HUES48 (cell line): ENCODE measurements around the gene SPTBN2.
"Not testable (repeated sequence)": the region's sequence is repeated elsewhere in the genome, so short reads cannot be mapped to it uniquely, and the experiment has no call there.

Source experiments
- H3K27ac ChIP-seq: one replicate; pipeline ENCODE4 v1.7.0; 2013; ENCODE audit warnings: low read depth, low read length, inconsistent platforms
- H3K27me3 ChIP-seq: 2 replicates; pipeline ENCODE4 v1.6.1; 2013; ENCODE audit warnings: mild to moderate bottlenecking, low read length; ENCODE audit not compliant: control insufficient read depth, insufficient read depth
- H3K36me3 ChIP-seq: 2 replicates; pipeline ENCODE4 v1.6.1; 2013; ENCODE audit warnings: low read length; ENCODE audit not compliant: control insufficient read depth, insufficient read depth
- H3K4me1 ChIP-seq: 2 replicates; pipeline ENCODE4 v1.6.1; 2013; ENCODE audit warnings: mild to moderate bottlenecking, low read length; ENCODE audit not compliant: control insufficient read depth, insufficient read depth
- H3K4me3 ChIP-seq: 2 replicates; pipeline ENCODE4 v1.5.1; 2013; ENCODE audit warnings: mild to moderate bottlenecking, low read depth, low read length
- H3K9ac ChIP-seq: 2 replicates; pipeline ENCODE4 v1.6.1; 2013; ENCODE audit warnings: mild to moderate bottlenecking, low read depth, low read length, moderate library complexity
- H3K9me3 ChIP-seq: 2 replicates; pipeline ENCODE4 v1.6.1; 2013; ENCODE audit warnings: low read length; ENCODE audit not compliant: control insufficient read depth, insufficient read depth

Gene SPTBN2

DNA sequence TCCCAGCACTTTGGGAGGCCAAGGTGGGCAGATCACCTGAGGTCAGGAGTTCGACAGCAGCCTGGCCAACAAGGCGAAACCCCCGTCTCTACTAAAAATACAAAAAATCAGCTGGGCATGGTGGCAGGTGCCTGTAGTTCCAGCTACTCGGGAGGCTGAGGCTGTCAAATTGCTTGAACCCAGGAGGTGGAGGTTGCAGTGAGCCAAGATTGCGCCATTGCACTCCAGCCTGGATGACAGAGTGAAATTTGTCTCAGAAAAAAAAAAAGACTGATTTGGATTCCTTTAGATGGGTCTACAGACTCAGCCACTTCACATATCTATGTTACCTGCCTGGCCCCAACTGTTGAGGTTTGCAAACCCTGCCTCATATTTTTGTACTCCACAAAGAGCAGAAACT lies 4.8 kb downstream of the SPTBN2 start:
- not testable (repeated sequence) for H3K9ac ChIP-seq, H3K4me3 ChIP-seq, H3K27ac ChIP-seq, H3K9me3 ChIP-seq, H3K36me3 ChIP-seq
- Histone ChIP-seq H3K27me3 (peaks cover 21% of the 10 kb centered on the region), H3K4me1 (peaks cover 39% of the 10 kb centered on the region)

- H3K4me1 ChIP-seq: peaks cover 39% of the 10 kb centered on the region
- H3K27ac ChIP-seq: no peak overlapping the region
- peaks cover 16% of the 10 kb centered on the region for H3K27me3 ChIP-seq
- H3K9me3 ChIP-seq: no peaks in the 10 kb centered on the region
- no peak overlapping the region for H3K9ac ChIP-seq
- no peak overlapping the region for H3K4me3 ChIP-seq
- H3K36me3 ChIP-seq: peaks cover 11% of the 10 kb centered on the region
These were observed 5.3 kb downstream of the SPTBN2 start for GRCh38 chr11:66723693-66724092.

DNA sequence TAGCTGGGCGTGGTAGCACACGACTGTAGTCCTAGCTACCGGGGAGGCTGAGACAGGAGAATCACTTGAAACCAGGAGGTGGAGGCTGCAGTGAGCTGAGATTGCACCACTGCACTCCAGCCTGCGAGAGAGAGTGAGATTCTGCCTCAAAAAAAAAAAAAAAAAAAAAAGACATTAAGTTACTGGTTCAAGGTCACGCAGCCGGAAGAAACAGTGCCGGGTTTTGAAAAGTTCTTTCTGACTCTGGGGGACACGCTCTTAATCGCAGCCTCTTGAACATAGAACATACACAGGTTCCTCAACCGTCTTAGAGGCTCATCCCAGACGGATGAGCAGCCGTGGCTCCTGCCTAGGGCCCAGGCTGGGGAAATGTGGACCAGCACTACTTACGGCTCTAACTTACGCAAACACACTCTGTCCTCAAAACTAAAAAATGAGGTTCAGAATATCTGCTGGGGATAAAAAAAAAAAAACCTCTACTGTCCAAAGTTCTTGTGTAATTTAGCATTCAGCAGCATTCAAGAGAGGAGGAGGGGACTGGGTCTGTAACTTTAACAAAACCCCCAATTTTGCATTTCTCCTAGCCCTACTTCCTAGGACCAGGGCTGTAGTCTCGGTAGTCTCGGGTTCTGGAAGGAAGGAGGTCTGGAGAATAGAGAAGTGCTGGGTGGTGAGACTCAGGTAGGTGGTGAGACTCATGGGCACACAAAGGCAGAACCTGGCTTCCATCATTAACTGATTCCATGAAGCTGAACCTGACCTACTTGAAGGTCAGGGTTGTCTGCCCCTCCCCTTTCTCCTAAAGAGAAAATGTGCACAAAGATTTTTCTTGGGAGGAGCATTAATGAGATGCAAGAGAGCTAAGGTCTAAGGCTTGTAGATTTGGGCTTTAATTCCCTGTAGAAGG lies 6.0 kb downstream of the SPTBN2 start:
- H3K27me3 ChIP-seq: peaks cover 12% of the 10 kb centered on the region
- no peak overlapping the region for H3K9ac ChIP-seq
- H3K27ac ChIP-seq: no peak overlapping the region
- no peak overlapping the region for H3K4me3 ChIP-seq
- peaks cover 14% of the 10 kb centered on the region for H3K36me3 ChIP-seq
- no peaks in the 10 kb centered on the region for H3K9me3 ChIP-seq
- peaks cover 44% of the 10 kb centered on the region for H3K4me1 ChIP-seq

DNA sequence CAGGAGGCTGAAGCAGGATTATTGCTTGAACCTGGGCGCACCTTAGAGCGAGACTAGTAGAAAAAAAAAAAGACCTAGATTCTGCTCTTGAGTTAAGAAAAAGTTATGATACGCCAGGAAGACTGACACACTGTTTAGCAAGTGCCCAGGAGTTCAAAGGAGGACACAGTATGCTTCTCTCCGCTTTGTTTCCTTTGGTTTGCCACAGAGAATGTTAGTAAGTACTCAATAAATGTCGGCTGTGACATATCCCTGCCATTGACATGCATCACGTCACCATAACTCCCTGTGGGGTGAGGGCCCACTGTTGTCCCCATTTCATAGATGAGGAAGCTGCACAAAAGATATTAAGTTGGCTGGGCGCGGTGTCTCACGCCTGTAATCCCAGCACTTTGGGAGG lies 7.1 kb downstream of the SPTBN2 start:
- H3K9ac ChIP-seq: no peak overlapping the region
- no peak overlapping the region for H3K27ac ChIP-seq
- H3K4me3 ChIP-seq: no peak overlapping the region
- H3K9me3 ChIP-seq: no peaks in the 10 kb centered on the region
- H3K36me3 ChIP-seq: peaks cover 18% of the 10 kb centered on the region
- H3K27me3 ChIP-seq: peaks cover 6% of the 10 kb centered on the region
- peaks cover 44% of the 10 kb centered on the region for H3K4me1 ChIP-seq

- Histone ChIP-seq H3K9me3 (no peaks in the 10 kb centered on the region), H3K4me1 (peaks cover 34% of the 10 kb centered on the region), H3K4me3 (no peak overlapping the region), H3K27me3 (no peaks in the 10 kb centered on the region), H3K36me3 (peaks cover 18% of the 10 kb centered on the region), H3K9ac (no peak overlapping the region), H3K27ac (no peak overlapping the region)
These were observed 8.0 kb downstream of the SPTBN2 start for GRCh38 chr11:66720899-66721470.

GRCh38 chr11:66720223-66720898 lies 8.7 kb downstream of the SPTBN2 start:
- Histone ChIP-seq H3K4me1 (peaks cover 28% of the 10 kb centered on the region), H3K9ac (no peak overlapping the region), H3K27me3 (no peaks in the 10 kb centered on the region), H3K4me3 (0 out of 2 replicates have a peak overlapping the region, but pooled peaks have one; percentile 5), H3K27ac (no peak overlapping the region), H3K36me3 (peaks cover 24% of the 10 kb centered on the region), H3K9me3 (no peaks in the 10 kb centered on the region)

GRCh38 chr11:66719111-66719872 lies 9.7 kb downstream of the SPTBN2 start:
- peaks cover 35% of the 10 kb centered on the region for H3K36me3 ChIP-seq
- H3K9me3 ChIP-seq: no peaks in the 10 kb centered on the region
- no peak overlapping the region for H3K9ac ChIP-seq
- peaks cover 26% of the 10 kb centered on the region for H3K4me1 ChIP-seq
- H3K4me3 ChIP-seq: no peak overlapping the region
- H3K27ac ChIP-seq: no peak overlapping the region
- no peaks in the 10 kb centered on the region for H3K27me3 ChIP-seq

DNA sequence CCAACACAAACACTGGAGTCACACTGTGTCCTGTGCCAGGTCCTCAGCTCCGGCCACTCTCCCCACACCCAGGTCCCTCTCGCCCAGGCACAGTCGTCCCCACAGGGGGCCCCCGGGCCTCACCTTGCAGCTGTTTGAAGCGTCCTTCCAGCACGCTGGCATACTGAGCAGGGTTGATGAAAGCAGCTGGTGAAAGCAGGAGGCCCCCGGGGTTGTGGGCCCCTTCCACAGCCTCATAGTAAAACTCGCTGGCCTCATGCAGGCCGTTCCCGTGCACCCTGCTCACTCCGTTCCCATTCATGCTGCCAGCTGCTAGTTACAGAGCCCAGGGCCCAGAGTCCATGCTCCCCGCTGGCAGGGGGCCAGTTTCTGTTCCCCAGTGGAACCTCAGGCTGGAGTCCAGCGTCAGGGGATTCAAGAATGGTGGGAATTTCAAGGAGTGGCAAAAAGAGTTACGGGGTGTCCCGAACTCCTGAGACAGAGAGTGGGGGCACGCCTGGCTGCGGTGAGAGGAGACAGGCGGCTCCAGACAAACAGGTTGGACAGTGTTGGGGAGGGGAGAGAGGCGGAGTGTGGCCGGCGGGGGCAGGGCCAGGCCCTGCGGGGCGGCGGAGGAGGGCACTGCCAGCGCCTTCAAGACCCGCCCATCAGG lies 10.6 kb downstream of the SPTBN2 start:
- no peaks in the 10 kb centered on the region for H3K27me3 ChIP-seq
- peak overlapping the region; percentile 12; the same call in 1 of the 2 replicates for H3K4me3 ChIP-seq
- no peaks in the 10 kb centered on the region for H3K9me3 ChIP-seq
- H3K36me3 ChIP-seq: peaks cover 43% of the 10 kb centered on the region
- H3K4me1 ChIP-seq: peaks cover 26% of the 10 kb centered on the region
- no peak overlapping the region for H3K27ac ChIP-seq
- 0 out of 2 replicates have a peak overlapping the region, but pooled peaks have one; percentile 7 for H3K9ac ChIP-seq

DNA sequence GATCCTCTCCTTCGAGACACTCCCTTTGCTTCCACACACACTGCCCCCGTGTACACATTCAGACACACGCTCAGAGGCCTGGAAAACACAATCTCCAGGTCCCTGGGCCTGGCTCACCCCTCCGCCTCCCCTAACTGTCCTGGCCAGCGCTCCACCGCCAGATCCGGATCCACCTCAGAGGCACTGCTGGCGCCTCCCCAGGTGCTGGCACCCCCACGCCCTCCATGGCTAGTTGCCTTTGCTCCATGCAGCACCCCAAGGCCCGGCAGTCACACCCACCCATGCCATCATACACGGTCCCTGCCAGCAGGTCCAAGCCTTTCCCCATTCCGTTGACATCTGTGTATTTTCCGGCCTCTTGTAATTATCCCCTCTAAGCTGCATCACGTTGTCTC lies 11.1 kb downstream of the SPTBN2 start:
- H3K27ac ChIP-seq: no peak overlapping the region
- no peaks in the 10 kb centered on the region for H3K27me3 ChIP-seq
- no peak overlapping the region for H3K9ac ChIP-seq
- no peak overlapping the region for H3K4me3 ChIP-seq
- peaks cover 49% of the 10 kb centered on the region for H3K36me3 ChIP-seq
- H3K4me1 ChIP-seq: peaks cover 26% of the 10 kb centered on the region
- H3K9me3 ChIP-seq: no peaks in the 10 kb centered on the region

DNA sequence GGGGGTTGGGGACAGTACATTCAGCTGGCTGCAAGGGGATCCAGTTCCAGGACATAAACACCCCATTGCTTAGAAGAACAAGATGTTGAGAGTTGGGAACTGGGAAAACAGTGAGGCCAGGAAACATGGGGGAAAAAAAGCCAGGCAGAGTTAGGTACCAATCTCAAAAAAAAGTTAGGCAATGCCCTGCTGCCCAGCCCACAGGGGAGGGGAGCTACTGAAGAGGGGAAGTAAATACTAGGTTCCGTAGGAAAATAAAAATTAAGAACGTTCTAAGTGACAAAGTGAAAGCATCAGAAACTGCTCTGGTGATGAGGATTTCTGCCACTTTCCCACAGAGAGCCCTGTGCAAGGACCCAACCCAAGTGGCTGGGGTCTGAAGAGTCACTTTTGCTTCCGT lies 12.0 kb downstream of the SPTBN2 start:
- Histone ChIP-seq H3K27ac (no peak overlapping the region), H3K36me3 (peaks cover 57% of the 10 kb centered on the region), H3K9me3 (no peaks in the 10 kb centered on the region), H3K4me3 (no peak overlapping the region), H3K9ac (no peak overlapping the region), H3K27me3 (no peaks in the 10 kb centered on the region), H3K4me1 (peaks cover 26% of the 10 kb centered on the region)
